Lower lobe of right lung (tissue), 2 donors: ENCODE results near the gene GPC6. TPM values are rescaled to one million over a fixed set of nuclear protein-coding genes. Genes with fewer than 3 reads are reported as not detected.

Experiments
- ATAC-seq, 2 donors: fragments of 200-7000 bp; cut with Tn5 transposase; one replicate each; pipeline ENCODE4 v1.9.1; 2020 to 2022; ENCODE audit warnings: mild to moderate bottlenecking in 2 of 2, moderate library complexity in 2 of 2
- DNase-seq: peaks from one replicate; pipeline ENCODE4 v3.0.0-alpha.2; 2020
- H3K27ac ChIP-seq: fragments of 200-600 bp; one replicate; pipeline ENCODE4 v1.8.0; 2022
- H3K27me3 ChIP-seq: fragments of 200-600 bp; one replicate; pipeline ENCODE4 v1.8.0; 2022; ENCODE audit warnings: low read depth
- H3K36me3 ChIP-seq: fragments of 200-600 bp; one replicate; pipeline ENCODE4 v1.8.0; 2022; ENCODE audit warnings: mild to moderate bottlenecking
- H3K4me1 ChIP-seq: fragments of 200-600 bp; one replicate; pipeline ENCODE4 v1.8.0; 2022
- H3K4me3 ChIP-seq: fragments of 200-600 bp; one replicate; pipeline ENCODE4 v1.8.0; 2022; ENCODE audit warnings: mild to moderate bottlenecking
- H3K9me3 ChIP-seq: fragments of 200-600 bp; one replicate; pipeline ENCODE4 v1.8.0; 2022
- CTCF ChIP-seq: fragments of 200-600 bp; IDR thresholded peaks from one replicate; pipeline ENCODE4 v1.8.0; 2022; ENCODE audit warnings: antibody characterized with exemption, mild to moderate bottlenecking
- intact Hi-C: fragments of 100-400 bp; cut with DNase I; formaldehyde crosslinking; loops from one replicate; pipeline ENCODE4 v1.11.0; 2022
- total RNA-seq: library from RNA; stranded (reverse); fragmentation: NEBNext Ultra II Directional; extraction: Animal tissue kit (Norgen Biotek cat#: 25700); gene quantifications from one replicate; pipeline ENCODE4 v1.2.1, GENCODE V29; 2021
- donor health status: DM: no; HTN: yes; CAD: no; lungs with severe emphysema.

Gene GPC6
- total RNA-seq, 1 donor from 2014 or later: 5.5 TPM

GRCh38 chr13:94030415-94031119 lies 804.0 kb downstream of the GPC6 start:
- H3K4me3 ChIP-seq: no peak overlapping the region
- no peaks in the 10 kb centered on the region for H3K9me3 ChIP-seq
- no peaks in the 10 kb centered on the region for H3K27me3 ChIP-seq
- intact Hi-C loops: no loop called here
- no peak for TF ChIP-seq CTCF
- DNase-seq (no peak), ATAC-seq (no peak)
- H3K4me1 ChIP-seq: no peaks in the 10 kb centered on the region
- no peak overlapping the region for H3K27ac ChIP-seq
- H3K36me3 ChIP-seq: no peaks in the 10 kb centered on the region

- no peak for ATAC-seq
- Histone ChIP-seq H3K27me3 (no peaks in the 10 kb centered on the region), H3K4me1 (no peaks in the 10 kb centered on the region), H3K27ac (no peak overlapping the region), H3K9me3 (no peaks in the 10 kb centered on the region), H3K4me3 (no peak overlapping the region), H3K36me3 (no peaks in the 10 kb centered on the region)
- no peak for TF ChIP-seq CTCF
- no peak for DNase-seq
- intact Hi-C loops: no loop called here
Measured at GRCh38 chr13:94031609-94032008, 805.0 kb downstream of the GPC6 start.

GRCh38 chr13:94033098-94033497 lies 806.5 kb downstream of the GPC6 start:
- ATAC-seq: no peak
- H3K4me1 ChIP-seq: no peaks in the 10 kb centered on the region
- H3K36me3 ChIP-seq: no peaks in the 10 kb centered on the region
- no peak for TF ChIP-seq CTCF
- H3K9me3 ChIP-seq: no peaks in the 10 kb centered on the region
- no peak overlapping the region for H3K4me3 ChIP-seq
- H3K27me3 ChIP-seq: no peaks in the 10 kb centered on the region
- no peak overlapping the region for H3K27ac ChIP-seq
- intact Hi-C loops: no loop called here
- DNase-seq: no peak

GRCh38 chr13:94033830-94034642 lies 807.4 kb downstream of the GPC6 start:
- ATAC-seq (no peak), DNase-seq (no peak)
- H3K4me1 ChIP-seq: no peaks in the 10 kb centered on the region
- no peaks in the 10 kb centered on the region for H3K9me3 ChIP-seq
- no peaks in the 10 kb centered on the region for H3K36me3 ChIP-seq
- H3K27me3 ChIP-seq: no peaks in the 10 kb centered on the region
- H3K27ac ChIP-seq: no peak overlapping the region
- intact Hi-C loops: no loop called here
- TF ChIP-seq CTCF: no peak
- H3K4me3 ChIP-seq: no peak overlapping the region

GRCh38 chr13:94050039-94050438 lies 823.4 kb downstream of the GPC6 start:
- no peak for TF ChIP-seq CTCF
- H3K9me3 ChIP-seq: no peaks in the 10 kb centered on the region
- H3K27me3 ChIP-seq: no peaks in the 10 kb centered on the region
- intact Hi-C loops: no loop called here
- ATAC-seq (no peak), DNase-seq (no peak)
- no peak overlapping the region for H3K4me3 ChIP-seq
- H3K27ac ChIP-seq: no peak overlapping the region
- no peaks in the 10 kb centered on the region for H3K4me1 ChIP-seq
- no peaks in the 10 kb centered on the region for H3K36me3 ChIP-seq
